HPDE6-E6E7 (cell line): Measurements from ENCODE around the gene TINCR.

ENCODE experiments used
- DNase-seq: peaks from one replicate; pipeline ENCODE4 v3.0.0; 2011; ENCODE audit warnings: missing footprints; ENCODE audit errors: extremely low spot score

Gene TINCR

DNA sequence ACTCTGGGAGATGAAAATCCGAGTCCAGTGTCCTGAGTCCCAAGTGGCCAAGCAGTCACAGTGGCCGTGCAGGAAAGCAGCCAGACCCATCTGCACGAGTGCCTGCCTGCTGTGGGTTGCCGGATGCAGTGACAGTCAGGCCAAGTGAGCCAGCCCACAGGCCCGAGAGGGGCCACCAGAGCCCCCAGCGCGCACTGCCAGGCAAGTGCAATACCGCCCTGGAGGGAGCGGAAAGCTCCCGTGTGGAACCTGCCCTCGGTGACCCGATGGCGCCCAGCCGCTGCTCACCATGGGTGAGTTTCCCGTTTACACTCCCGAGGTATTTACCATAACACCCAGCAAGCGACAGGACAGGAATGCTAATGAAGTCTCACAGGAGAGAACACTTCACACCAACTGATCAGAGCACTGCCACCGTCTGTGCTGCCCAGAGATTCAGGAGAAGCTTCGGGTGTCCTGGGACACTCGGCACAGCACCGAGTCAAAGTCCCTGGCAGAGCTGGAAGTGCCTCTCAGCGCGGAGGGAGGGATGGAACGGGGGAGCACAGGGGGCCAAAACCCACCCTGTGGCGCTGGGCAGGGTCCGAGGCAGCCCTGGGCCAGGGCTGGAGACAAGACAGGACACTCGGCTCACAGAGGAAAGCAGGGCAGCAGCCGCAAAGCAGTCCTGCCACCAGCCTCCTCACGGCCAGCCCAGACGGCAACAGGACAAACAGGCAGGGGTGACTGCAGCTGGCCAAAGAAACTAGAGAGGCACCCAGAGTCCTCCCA, 21.3 kb upstream of the TINCR start:
- no peak for DNase-seq

DNA sequence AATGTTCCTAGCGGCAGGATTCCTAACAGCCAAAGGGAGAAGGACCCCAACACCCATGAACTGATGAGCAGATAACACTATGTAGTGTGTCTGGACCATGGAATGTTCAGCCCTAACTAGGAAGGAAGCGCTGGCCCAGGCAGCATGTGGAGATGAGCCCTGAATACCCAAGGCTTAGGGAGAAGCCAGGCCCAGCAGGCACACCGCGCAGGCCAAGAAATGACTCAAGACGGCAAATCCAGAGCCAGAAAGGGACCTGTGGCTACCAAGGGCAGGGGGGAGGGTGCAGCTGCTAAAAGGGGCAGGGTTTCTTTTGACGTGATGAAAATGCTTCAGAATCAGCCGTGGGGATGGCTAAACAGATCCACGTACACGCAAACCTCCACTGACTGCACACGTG, 20.7 kb upstream of the TINCR start:
- DNase-seq = no peak

- no peak for DNase-seq
Observed at GRCh38 chr19:5587661-5588060, 19.9 kb upstream of the TINCR start.

DNA sequence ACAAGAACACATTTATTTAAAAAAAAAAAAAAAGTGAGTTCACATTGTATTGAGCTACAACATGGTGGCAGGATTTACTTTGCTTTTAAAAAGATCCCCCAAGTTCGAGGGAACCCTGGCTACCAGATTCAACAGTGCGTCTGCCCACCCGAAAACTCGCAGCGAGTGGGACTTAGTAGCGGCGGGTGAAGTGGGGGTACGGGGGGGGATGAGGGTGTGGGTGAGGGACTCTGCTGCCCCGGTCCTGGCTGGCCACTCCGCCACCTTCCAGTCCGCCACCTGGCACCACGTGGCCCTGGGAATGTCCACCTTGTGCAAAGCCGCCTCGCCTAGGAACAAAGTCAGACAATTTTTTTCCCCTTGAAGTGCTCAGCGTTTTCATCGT, 19.3 kb upstream of the TINCR start:
- no peak for DNase-seq

DNA sequence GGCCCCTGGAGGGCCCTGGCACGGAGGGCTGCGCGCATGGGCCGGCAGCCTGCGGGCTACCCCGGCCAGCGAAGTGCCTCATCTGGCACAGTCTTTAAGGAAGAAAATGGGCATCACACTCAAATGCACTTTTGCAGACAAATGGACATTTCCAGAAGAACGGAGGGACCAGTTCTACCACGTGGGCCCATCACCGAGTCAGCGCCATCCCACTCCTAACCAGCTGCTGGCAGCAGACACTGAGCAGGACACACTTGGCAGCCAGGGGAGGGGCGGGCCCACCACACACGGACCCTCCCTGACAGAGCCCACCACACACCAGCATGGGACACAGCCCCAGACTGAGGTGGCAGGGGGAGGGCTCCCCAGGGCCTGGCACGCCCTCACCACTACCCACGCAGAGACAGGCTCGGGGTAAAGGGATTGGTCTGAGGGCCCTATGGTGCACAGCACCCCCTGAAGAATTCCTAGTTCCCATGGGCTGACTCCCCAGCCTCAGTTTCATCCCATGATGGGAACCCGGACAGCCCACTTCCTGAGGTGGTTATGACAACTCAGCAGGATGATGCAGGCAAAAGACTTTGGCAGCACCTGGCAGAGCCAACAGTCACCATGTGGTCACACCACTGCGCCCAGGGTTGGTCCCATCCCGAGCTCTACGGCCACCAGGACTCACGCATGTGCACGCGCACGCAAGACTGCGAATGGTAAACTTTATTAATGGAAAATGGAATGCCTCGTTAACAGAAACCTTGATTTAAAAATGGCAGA, 18.7 kb upstream of the TINCR start:
- no peak for DNase-seq

DNA sequence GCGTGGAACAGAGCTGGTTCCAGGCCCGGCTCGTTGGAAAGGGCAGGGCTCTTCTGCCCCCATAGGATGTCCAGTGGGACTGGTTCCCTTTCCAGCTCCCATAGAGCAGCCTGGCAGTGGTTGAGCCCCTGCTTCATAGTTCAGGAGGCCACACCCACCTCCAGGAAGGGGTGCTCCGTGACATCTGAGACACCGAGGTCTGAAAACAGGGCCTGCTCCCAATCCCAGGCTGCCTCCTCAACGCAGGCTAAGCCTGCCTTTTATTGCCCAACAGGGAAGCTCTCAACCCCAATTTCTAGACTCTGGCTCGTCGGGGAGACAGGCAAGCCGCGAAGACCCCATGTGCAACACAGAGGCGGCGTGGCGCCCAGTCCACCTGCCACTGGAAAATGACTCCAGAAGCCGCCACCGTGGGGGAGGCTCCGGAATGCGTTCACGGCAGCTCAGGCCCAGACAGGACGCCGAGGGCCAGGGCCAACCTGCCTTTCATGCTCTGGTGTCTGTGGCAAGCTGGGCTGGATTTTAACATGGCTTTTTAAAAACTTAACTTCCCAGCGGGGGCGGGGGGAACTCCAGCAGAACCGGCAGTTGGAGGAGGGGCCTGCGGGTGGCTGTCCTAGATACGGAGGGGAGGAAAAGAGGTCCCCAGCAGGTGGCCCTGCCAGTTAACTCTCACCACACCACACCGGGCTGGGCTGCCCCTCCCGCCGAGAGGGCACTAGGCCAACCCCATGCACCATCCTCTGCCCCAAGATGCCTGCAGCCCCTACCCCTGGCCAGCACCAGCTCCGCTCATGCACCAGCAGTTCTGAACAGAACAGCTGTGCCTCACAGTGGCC, 17.9 kb upstream of the TINCR start:
- DNase-seq = no peak

DNA sequence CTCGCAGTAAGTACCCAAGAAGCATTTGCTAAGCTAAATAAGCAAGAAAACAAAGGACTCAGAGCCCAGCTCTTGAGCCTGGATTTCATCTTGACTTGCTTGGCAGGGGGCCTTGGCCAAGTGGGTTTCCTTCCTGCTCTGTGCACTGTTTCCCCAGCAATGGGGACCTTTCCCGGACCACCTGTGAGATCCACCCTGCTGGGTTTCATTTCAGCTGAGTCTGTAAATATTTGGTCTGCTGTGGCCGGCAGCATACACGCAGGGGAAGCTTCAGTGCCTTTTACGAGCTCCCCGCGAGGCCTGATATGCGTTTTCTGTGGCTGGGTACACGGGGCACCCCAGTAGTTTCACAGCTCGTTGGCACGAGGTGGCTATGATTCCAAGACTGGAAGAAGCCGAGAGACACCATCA, 12.4 kb upstream of the TINCR start:
- no peak for DNase-seq

DNA sequence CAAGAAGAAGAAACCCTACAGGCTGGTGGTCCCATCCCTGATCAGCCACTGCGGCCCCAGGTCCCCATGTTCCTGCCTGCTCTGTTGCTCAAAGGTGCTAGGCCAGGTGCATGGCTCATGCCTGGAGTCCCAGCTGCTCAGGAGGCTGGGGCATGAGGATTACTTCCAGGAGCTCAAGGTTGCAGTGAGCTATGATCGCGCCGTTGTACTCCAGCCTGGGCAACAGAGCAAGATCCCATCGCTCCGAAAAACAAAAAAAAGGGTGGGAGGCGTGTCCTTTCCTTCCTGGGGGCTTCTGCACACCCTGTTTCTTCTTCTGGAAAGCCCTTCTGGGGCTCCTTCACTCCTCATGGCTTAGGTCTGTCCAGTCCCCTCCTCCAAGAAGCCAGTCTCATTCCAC, 11.9 kb upstream of the TINCR start:
- DNase-seq = no peak

GRCh38 chr19:5579286-5579685, 11.5 kb upstream of the TINCR start:
- DNase-seq = no peak

DNA sequence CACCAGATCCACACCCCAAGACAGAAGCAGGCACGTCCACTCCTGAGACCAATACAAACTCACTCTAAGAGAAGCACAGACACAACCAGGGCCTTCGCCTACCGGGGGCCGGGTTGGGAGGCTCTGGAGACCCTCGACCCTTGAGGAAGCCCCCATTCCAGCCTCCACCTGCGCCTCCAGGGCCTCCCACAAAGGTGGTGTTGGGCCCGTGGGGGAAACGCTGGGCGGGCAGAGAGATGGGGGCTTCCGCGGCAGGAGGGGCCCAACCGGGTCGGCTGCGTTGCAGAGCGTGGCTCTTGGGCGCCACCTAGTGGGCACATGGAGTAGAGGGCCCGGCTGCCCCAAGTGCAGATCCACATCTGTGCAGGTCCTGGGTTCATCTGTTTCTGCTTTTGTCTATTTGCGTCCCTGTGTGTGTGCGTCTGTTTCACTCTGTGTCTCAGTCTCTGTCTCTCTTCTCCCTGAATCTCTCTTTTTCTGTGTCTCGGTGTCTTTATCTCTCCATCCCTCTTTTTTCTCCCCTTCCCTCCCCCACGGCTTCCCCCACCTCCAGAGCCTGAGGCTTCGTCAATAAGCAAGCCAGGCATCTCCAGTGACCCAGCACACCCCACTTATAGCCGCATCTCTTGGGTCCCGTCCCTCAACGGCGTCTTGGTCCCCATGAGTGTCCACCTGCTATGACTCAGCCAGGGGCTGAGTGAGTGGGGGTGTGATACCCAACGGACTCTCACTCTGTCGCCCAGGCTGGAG, 10.5 kb upstream of the TINCR start:
- DNase-seq = peak; percentile 80

GRCh38 chr19:5575590-5575989, 7.8 kb upstream of the TINCR start:
- DNase-seq = no peak

DNA sequence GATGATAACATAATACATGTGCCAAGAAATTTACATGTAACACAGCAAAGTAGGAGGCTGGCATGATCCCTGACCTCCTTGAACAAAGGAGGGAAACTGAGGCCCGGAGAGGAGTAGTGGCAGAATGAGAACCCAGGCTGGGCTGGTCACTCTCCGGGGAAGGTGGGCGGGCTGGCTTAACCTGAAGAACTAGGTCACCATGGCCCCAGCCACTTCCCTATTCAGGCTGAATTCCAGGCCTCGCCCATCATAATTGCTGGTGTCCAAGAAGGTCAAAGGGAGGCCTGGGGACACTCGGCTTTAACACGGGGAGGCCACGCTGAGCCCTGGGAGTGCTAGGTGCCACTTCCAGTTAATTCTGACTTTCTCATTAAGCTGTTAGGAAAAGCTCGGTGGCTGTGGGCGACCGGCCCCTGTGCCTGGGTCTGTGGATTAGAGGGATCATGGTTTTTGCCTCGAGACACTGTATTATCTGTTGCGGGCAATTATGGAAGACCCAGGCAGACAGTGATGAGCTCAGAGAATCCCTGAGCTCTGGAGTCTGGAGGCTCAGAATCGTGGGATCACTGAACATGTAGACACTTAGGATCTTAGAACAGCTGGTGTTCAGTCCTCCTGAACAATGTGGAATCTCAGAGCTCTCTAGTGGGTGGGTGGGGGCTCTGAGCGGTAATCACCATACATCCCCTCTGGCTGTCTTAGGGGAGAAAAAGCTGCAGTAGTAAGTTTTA, 5.0 kb upstream of the TINCR start:
- no peak for DNase-seq

- no peak for DNase-seq
Observed at GRCh38 chr19:5571777-5572176, 4.0 kb upstream of the TINCR start.

GRCh38 chr19:5567970-5568407, 236 bp upstream of the TINCR start:
- DNase-seq = no peak

DNA sequence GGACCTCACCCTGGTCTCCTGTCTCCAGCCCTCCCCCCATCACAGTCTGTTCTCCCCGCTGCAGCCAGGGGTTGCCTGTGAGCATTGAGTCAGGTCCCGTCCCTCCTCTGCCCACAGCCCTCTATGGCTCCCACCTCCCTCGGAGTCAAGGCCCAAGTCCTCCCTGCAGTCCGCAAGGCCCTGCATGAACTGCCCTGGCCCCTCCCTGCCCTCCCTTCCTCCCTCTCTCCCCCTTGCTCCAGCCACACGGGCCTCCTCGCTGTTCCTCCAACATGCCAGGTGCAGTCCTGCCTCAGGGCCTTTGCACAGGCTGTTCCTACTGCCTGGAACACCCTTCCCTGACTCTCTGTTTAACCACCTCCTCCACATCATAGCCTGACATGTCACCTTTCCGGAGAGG, 2.8 kb downstream of the TINCR start:
- DNase-seq = no peak

DNA sequence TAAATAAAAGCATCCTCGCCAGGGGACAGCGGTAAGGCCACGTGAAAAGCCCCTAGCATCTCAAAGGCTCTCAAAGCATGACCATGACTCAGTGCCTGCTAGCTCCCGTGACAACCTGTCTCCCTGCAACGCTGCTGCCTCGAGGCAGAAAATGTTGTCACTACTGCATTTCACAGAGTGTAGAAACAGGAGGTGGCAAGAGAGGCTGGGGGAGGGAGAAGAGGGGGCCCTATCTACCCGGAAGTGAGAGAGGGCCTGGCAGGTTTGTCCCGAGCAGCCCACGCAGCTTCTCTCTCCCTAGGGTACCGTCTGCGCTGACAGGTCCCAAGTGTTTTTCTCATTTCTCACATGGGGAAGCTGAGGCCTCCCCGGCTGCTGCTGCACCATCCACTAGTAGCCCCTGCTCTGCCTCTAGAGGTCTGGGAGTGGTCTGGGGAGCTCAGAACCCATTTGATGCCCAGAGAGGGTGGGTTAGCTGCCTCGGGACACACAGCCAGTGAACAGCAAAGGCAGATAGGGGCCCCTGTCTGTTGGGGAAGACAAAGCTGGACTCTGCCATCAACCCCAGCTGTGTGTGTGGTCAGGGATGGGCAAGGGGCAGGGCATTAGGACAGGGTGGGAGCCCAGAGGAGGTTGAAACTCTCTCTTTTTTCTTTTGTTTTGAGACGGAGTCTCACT, 3.7 kb downstream of the TINCR start:
- DNase-seq = peak; percentile 59

DNA sequence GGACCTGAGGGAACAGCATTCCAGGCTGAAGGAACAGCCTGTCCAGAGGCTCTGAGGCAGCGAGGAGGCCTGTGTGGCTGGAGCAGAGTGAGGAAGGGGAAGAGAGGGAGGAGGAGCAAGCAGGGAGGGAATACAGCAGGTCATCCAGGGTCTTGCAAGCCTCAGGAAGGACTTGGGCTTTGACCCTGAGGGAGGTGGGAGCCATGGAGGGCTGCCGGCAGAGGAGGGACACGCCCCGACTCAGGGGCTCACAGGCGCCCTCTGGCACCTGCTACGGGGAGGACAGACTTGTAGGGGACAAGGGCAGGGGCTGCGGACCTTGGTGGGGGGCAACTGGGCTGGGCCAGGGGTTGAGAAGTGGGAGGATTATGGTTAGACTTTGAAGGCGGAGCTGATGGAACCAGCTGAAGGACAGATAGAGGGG, 4.7 kb downstream of the TINCR start:
- DNase-seq = no peak

DNA sequence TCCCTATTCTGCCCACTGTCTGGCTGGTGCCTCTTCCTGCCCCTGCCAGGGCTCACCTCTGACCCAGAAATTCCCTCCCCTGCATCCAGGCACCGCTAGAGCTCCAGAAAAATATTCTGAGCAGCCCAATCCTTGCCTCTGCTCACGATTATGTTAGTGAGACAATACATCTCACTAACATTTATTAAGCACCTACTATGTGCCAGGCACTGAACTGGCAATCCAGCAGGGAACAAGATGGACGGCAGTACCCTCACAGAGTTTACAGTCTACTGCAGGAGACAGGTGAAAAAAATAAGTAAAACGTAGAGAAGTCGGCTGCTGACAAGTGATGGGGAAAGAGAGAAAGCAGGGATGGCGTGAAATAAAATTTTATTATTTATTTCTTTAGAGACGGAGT, 5.5 kb downstream of the TINCR start:
- DNase-seq = no peak

DNA sequence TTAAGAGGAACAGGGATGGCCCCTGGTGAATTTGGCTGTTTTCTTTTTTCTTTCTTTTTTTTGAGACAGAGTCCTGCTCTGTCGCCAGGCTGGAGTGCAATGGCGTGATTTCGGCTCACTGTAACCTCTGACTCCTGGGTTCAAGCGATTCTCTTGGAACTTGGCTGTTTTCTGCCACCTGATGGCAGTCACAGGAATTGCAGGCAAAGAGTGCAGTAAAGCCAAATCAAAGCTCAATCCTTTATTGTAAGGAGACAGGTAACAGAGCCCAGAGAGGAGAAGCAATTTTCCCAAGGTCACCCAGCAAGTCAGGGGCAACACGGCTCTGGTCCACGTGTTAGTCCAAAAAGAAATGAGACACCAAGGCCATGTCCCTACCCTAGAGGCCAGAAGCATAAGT, 6.2 kb downstream of the TINCR start:
- DNase-seq = no peak

DNA sequence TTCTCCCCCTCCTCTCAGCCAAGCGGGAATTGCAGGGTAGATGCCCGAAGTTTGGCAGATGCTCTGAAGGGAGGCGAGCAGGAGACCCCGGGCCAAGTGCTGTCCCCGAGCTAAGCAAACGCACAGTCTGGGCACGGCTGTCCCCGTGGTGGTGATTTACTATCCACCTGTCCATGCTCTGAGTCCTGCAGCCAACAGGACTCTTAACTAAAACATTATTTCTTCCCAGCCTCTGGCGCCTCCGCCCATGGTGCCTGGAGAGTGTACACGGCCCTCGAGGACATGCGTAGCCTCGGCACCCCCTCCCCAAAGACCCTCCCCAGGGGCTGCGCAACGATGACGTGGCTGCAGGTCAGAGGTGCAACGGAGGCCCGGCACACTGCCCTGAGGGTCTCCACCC, 7.6 kb downstream of the TINCR start:
- no peak for DNase-seq

DNA sequence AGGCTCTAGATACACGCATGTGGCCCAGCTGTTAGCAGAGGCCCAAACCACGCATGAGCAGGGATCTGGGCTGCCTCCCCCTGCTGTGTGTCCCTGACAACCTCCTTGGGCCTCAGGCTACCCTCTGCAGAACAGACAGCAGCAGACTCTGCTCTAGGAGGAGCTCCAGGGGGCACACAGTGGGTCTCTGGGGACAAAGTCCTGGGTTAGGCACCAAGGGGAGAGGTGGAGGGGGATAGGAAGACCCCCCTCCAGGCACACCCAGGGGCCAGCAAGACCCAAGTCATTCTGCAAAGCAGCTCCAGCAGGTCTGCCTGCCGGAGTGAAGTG, 8.0 kb downstream of the TINCR start:
- no peak for DNase-seq
